PFSK-1 (cell line): ENCODE data around the gene KIRREL3.

Source experiments
- POLR2AphosphoS5 ChIP-seq: IDR thresholded peaks from 2 replicates; pipeline ENCODE4 v1.6.1; 2012; ENCODE audit warnings: low read depth, mild to moderate bottlenecking, control low read depth, low read length, moderate library complexity
- REST ChIP-seq, 2 experiments: IDR thresholded peaks; 2 replicates each; pipeline versions ENCODE4 v1.6.1 to v1.8.0; 2011 to 2012; ENCODE audit warnings: low read depth in 2 of 2, low read length in 2 of 2, control low read depth in 1 of 2, inconsistent platforms in 1 of 2, mild to moderate bottlenecking in 1 of 2, moderate library complexity in 1 of 2; ENCODE audit not compliant: insufficient read depth in 1 of 2
- SIN3A ChIP-seq: IDR thresholded peaks from 2 replicates; pipeline ENCODE4 v1.6.1; 2012; ENCODE audit warnings: mild to moderate bottlenecking, low read length, moderate library complexity, borderline replicate concordance; ENCODE audit not compliant: insufficient read depth
- TAF1 ChIP-seq: IDR thresholded peaks from 2 replicates; pipeline ENCODE4 v1.6.1; 2012; ENCODE audit warnings: low read length, control low read depth, borderline replicate concordance; ENCODE audit not compliant: insufficient read depth

- TF ChIP-seq POLR2AphosphoS5 = no peak
- no peak for TF ChIP-seq SIN3A
- no peak for TF ChIP-seq REST (IDR thresholded peaks at IDR 0.05; ENCODE audit: insufficient read depth in 1 of 2, low read depth in 2 of 2, low read length in 2 of 2)
- no peak for TF ChIP-seq TAF1
Measured at GRCh38 chr11:126904520-126904919, 96.0 kb downstream of the KIRREL3 start.
